Activated T-cell treated with anti-CD3 and anti-CD28 coated beads for 1 hour (primary cell): Measurements from ENCODE around the gene CLCF1.
"Not testable (repeated sequence)": the region's sequence is repeated elsewhere in the genome, so short reads cannot be mapped to it uniquely, and the experiment has no call there.

Experiments used
- DNase-seq: peaks from one replicate; pipeline ENCODE4 v3.0.0-alpha.2; 2020; ENCODE audit warnings: low read depth

CLCF1 gene

DNA sequence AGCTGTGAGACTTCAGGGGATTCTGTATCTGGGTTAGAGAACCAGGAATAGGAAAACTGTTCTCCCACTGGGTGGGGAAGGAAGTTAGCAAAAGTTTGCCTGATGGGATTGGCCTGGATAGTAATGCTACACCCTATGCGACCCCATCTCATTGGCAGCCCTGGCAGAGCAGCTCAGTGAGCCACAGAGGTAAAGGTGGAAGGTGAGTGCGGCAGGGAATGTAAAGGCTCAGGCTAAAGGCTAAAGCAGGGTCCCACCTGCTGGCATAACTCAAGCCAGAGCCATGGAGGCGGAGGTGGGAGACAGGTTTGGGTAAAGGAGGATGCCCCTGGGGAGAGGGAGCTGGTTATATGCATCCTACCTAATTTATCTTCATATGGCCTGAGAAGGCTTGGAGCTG, 51.3 kb downstream of the CLCF1 start:
- no peak for DNase-seq

DNA sequence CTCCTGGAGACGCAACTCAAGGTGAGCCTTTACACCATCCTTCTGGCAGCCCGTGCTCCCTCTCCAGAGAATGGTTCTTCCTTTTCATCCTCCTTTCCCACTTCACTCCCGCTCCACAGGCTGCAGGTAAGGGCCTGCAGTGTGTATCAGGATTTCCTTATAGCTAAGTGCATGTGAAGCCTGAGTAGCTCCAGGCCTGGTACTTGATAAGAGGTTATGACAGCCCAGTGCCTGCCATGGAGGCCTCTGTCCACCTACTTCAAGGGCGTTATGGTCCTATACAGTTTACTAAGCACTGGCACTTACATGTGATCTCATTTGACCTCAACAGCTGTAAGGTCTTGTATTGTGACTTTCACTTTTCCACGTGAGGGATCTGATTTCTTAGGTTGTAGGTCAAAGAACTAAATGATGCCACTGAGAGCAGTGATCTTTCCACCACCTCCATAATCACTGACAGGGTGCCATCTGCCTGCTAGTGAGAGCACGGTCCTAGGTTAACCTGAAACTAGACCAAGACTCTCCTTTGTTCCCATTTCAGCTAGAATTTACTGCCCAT, 52.0 kb downstream of the CLCF1 start:
- no peak for DNase-seq

DNA sequence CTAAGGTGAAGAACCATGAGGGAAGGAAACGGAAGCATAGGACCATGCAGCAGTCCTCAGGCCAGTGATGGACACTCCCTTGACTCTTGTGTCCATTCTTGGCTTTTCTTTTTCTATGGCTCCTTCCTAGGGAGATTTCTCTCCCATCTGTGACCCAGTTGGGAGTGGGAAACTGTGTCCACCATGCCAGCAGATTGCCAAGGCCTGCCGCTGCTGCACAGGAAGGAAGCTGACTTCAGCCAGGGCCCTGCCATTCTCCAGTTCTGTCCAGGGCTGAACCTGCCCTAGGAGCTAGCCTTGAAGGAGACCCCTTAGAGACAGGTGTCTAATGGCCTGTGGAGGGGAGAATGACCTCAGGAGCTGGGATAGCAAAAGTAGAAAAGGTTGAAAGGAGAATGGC, 52.7 kb downstream of the CLCF1 start:
- DNase-seq = no peak

DNA sequence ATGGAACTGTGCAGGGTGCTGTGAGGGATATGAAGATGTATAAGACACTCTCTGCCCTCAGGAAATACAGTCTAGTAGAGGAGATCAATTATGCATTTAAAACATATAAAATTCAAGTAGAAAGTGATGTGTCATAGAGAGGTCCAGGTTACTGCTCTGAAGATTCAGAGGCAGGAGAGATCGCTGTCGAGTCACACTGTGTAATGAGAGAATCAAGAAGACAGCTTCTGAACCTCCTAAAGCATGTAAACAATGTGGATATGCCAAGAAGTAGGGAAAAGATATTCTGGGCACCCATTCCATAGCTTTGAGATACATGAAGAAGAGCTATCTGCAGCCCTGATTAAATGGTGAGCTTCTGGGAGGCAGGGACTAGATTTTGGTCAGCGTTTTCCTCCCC, 53.4 kb downstream of the CLCF1 start:
- DNase-seq = no peak

DNA sequence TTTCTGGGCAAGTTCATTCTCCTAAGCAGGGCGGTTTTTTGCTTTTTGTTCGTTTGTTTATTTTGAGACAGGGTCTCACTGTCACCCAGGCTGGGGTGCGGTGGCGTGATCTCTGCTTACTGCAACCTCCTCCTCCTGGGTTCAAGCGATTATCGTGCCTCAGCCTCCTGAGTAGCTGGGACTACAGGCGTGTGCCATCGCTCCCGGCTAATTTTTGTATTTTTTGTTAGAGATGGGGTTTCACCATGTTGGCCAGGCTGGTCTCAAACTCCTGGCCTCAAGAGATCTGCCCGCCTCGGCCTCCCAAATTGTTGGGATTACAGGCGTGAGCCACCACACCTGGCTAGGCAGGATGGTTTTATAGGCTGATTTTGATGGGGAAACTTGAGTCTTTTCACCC, 54.5 kb downstream of the CLCF1 start:
- DNase-seq = not testable (repeated sequence)

DNA sequence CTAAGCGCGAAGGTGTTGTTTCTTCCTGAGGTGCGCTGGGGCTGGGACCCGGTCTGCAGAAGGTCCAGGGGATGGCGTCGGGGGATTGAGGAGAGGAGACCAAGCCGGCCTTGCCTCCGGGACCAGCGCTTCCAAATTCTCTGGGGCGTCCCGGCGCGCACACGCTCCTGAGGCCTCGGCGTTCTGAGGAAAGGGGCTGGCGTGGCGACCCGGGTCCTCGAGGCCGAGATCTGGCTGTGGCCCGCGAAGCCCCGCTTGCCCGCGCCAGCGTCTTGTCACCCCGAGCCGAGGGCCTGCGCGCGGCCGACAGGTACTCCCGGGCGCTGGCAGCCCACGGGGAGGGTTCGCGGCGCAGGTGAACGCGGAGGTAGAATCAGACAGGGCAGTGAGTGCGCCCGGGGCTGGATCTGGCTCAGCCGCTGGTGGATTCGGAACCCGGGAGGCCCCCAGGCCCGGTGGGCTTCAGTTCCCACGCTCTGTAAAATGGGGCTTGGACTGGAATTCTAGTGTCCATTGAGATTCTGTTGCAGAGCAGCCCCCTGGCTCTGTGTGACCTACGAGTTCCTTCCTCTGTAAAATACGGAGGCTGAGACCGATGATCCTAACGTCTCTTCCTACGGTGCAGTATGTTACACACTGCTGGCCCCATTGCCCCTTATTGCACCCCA, 55.4 kb downstream of the CLCF1 start:
- peak; percentile 23 for DNase-seq

DNA sequence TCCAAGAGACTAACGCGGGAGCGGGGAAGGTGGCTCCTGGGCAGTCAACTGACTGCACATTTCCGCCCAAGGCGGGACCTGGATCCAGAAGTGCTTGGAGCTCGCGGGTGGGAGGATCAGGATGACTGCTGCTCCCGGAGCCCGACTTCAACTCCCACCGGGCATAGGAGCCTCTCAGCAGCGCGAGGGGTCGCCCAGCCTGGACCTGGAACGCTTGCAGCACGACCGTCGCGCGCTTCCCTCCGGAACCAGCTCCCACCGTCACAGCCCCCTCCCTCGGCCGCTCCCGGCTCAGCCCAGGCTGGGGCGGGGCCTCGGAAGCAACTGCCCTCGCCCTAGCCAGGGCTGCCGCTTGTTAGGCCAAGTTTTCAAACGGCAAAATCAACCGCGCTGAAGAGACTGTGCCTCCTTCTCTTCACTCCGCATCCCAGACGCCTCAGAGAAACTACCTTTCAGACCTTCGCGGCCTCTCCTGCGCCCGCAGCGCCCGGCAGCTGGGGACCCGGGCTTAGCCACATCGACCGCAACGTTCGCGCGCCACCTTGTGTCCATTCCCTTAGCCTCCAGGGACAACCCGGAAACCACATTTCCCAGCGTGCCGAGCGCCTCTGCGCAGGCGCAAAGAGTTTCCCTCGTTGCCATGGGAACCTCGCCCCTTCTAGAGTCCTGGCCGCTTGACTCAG, 56.1 kb downstream of the CLCF1 start:
- DNase-seq = peak; percentile 99

DNA sequence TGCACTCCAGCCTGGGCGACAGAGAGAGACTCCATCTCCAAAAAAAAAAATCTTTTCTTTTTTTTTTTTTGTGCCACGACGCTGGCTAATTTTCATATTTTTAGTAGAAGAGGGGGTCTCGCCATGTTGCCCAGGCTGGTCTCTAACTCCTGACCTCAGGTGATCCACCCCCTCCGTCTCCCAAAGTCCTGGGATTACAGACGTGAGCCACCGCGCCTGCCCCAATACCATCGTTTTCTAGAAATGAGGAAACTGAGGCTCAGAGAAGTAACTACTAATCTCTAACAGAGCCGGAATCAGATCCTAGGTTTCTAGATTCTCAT, 56.6 kb downstream of the CLCF1 start:
- DNase-seq = no peak

DNA sequence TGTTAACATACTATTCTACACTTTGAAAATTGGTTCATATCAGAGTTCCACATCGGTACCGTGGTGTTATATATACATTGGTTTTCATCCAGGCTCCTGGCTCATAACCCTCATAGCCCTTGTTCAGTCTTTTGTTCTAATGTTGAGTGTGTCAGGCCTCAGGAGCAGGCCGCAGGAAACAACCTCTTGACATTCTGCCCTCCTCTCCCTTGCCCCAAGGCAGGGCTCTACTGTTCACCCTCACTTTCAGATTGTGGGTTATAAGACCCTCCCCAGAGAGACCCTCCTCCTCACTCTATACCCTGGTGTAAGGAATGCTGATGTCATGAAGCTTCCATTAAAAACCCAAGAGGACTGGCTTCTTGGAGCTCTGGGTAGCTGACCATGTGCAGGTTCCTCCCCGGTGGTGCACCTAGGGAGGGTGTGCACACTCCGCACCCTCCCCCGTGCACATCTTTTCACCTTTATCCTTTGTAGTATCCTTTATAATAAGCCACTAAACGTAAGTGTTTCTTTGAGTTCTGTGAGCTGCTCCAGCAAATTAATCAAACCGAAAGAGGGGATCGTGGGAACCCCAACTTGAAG, 58.0 kb downstream of the CLCF1 start:
- no peak for DNase-seq

DNA sequence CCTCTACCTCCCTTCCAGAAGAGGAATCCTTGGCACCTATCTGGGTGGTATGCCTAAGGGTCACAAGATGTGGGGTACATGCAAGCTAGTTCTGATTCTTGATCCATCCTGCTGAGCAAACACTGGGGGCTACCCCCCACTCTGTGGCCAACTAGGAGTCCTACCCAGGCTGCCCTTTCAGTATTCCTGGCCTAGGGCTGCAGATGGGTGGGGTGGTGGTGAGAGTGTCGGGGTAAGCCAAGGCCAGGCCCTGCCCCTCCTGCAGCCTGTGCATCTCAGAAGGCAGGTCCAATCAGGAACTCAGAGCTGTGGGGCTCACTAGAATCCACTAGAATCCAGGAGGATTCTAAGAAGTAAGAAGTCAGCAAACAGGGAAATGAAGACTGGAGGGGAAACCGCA, 59.2 kb downstream of the CLCF1 start:
- DNase-seq = no peak
